Measurements from ENCODE around the gene TNF. TPM values are rescaled to one million over a fixed set of nuclear protein-coding genes. Genes with fewer than 3 reads are reported as not detected.

Gene TNF
- total and polyA plus RNA-seq, 2 donors (not counting 3 experiments of a cell fraction or from before 2014, with no cell fraction given): not detected

GRCh38 chr6:31559958-31560696 is 15.2 kb upstream of the TNF start:
- dilution Hi-C loops (cut with MboI; ENCODE audit: extremely low pct_ligation_motif_present, low sequenced_read_pairs): no loop called here
- Histone ChIP-seq H4K20me1 (replicated peaks; ENCODE audit: control insufficient read depth, extremely low read depth, insufficient read depth, low read length) (no peaks in the 10 kb centered on the region), H3K27me3 (ENCODE audit: control insufficient read depth in 2 of 2, insufficient read depth in 2 of 2, low read length in 2 of 2) (no peaks in the 10 kb centered on the region), H2AFZ (ENCODE audit: low read depth, low read length) (no peak overlapping the region), H3K36me3 (ENCODE audit: control insufficient read depth in 2 of 2, extremely low read depth in 1 of 2, insufficient read depth in 2 of 2, low read length in 2 of 2) (peaks cover 2 to 10% of the 10 kb centered on the region in 2 experiments), H3K9me3 (replicated peaks; ENCODE audit: control insufficient read depth, insufficient read depth, low read length) (no peaks in the 10 kb centered on the region), H3K4me2 (ENCODE audit: insufficient read depth, low read length) (peak overlapping the region; percentile 90), H3K4me1 (ENCODE audit: control insufficient read depth, extremely low read depth, insufficient read depth, low read length) (peaks cover 69% of the 10 kb centered on the region), H3K4me3 (replicated peaks in 1 of 3; ENCODE audit: insufficient read depth in 1 of 3, low read depth in 1 of 3, low read length in 3 of 3) (peak overlapping the region in 1 of 3 experiments; percentile 29), H3K79me2 (ENCODE audit: control insufficient read depth, insufficient read depth, low read length) (peaks cover 7% of the 10 kb centered on the region), H3K9ac (replicated peaks; ENCODE audit: extremely low read depth, insufficient read depth, low read length) (peak overlapping the region; percentile 82), H3K9me1 (replicated peaks; ENCODE audit: control insufficient read depth, extremely low read depth, insufficient read depth, low read length) (no peaks in the 10 kb centered on the region), H3K27ac (ENCODE audit: insufficient read depth, low read depth, low read length) (peak overlapping the region; percentile 98)
- BruUV-seq (replicated peaks): no TSS peak
- CTCF ChIA-PET: interaction anchor here (0.7 to 31.0 kb wide), 4 partner anchors 9 to 29 kb away, joined by 3 to 1517 read pairs (median 18); partner anchors contain the start of genes LST1, LTB, NCR3 and NFKBIL1
- POLR2A ChIA-PET: interaction anchor here (0.5 to 0.9 kb wide), 3 partner anchors 20 to 267 kb away, joined by 3 to 8 read pairs (median 5); partner anchors contain the start of gene HSPA1B
- FAIRE-seq (peak; percentile 95), DNase-seq (ENCODE audit: low read depth, low spot score) (peak; percentile 99)
- intact Hi-C loops (cut with micrococcal nuclease): loop anchor here (1.0 kb wide), 4 partner anchors 9 to 34 kb away; partner anchors contain the start of gene NFKBIL1
- peak; percentile 95 for TF ChIP-seq GATA2 (IDR thresholded peaks at IDR 0.05; ENCODE audit: insufficient read depth, insufficient read length, low read depth, low read length)
- TF ChIP-seq JUN (IDR thresholded peaks at IDR 0.05; ENCODE audit: borderline replicate concordance, insufficient read depth, insufficient read length, low read depth): peak; percentile 94
- no peak for TF ChIP-seq EZH2 (IDR thresholded peaks at IDR 0.05; ENCODE audit: borderline replicate concordance, low read depth, low read length, severe bottlenecking)
- TF ChIP-seq, protein P1, sequence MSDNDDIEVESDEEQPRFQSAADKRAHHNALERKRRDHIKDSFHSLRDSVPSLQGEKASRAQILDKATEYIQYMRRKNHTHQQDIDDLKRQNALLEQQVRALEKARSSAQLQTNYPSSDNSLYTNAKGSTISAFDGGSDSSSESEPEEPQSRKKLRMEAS (IDR thresholded peaks at IDR 0.05; ENCODE audit: insufficient read depth, insufficient read length): peak; percentile 34
- peak; percentile 97 for TF ChIP-seq POLR2AphosphoS5 (IDR thresholded peaks at IDR 0.05; ENCODE audit: insufficient read depth, low read depth, low read length)
- TF ChIP-seq, protein P2, sequence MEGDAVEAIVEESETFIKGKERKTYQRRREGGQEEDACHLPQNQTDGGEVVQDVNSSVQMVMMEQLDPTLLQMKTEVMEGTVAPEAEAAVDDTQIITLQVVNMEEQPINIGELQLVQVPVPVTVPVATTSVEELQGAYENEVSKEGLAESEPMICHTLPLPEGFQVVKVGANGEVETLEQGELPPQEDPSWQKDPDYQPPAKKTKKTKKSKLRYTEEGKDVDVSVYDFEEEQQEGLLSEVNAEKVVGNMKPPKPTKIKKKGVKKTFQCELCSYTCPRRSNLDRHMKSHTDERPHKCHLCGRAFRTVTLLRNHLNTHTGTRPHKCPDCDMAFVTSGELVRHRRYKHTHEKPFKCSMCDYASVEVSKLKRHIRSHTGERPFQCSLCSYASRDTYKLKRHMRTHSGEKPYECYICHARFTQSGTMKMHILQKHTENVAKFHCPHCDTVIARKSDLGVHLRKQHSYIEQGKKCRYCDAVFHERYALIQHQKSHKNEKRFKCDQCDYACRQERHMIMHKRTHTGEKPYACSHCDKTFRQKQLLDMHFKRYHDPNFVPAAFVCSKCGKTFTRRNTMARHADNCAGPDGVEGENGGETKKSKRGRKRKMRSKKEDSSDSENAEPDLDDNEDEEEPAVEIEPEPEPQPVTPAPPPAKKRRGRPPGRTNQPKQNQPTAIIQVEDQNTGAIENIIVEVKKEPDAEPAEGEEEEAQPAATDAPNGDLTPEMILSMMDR (IDR thresholded peaks at IDR 0.05; ENCODE audit: extremely low read depth in 1 of 2, insufficient read depth in 1 of 2, low read depth in 1 of 2, low read length in 2 of 2): no peak
- TF ChIP-seq POLR2A (IDR thresholded peaks at IDR 0.05; ENCODE audit: low read depth, low read length): peak; percentile 71
- TF ChIP-seq MYC (IDR thresholded peaks at IDR 0.05; ENCODE audit: low read depth, low read length): peak; percentile 37
- TF ChIP-seq FOS (IDR thresholded peaks at IDR 0.05; ENCODE audit: borderline replicate concordance, insufficient read depth, low read length): peak; percentile 97

All from endothelial cell of umbilical vein (primary cell).